Astrocyte of the cerebellum (primary cell): ENCODE measurements around the gene MPP4.
A peak's percentile ranks its signal among the peaks of the same experiment; 100 is the strongest.

Source experiments
- DNase-seq: peaks from one replicate; pipeline ENCODE4 v3.0.0-alpha.2; 2011; ENCODE audit warnings: low read depth
- H3K4me3 ChIP-seq: 2 replicates; pipeline ENCODE4 v1.5.1; 2011; ENCODE audit warnings: mild to moderate bottlenecking, low read depth, low read length, moderate library complexity
- in situ Hi-C: cut with HindIII; loops from 2 replicates; pipeline ENCODE4 v1.10.0; 2017; ENCODE audit warnings: low sequenced_read_pairs
- TF ChIP-seq, protein P1 (sequence below): IDR thresholded peaks from 2 replicates; pipeline ENCODE4 v1.5.1; 2012; ENCODE audit warnings: low read length, low read depth, moderate library complexity, mild to moderate bottlenecking; ENCODE audit errors: missing control alignments

Gene MPP4

DNA sequence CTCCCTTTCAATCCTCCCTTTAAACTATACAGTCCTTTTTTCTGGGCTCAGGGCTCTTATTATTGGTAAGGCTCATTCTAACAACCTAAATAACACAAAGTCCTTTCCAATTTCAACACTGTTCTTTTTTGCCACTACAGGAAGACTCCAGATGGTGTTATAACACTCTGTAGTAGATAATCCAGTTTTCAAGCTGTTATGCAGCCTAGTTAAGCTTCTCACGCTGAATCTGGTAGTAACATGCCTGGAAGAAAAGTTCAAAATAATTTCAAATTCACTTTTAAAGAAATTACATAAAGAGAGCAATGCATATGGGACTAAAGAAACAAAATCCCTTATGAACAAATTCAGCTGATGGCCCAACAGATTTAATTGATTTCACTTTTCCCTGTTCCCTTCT is 3.2 kb upstream of the MPP4 start:
- DNase-seq, result no peak
- no peak overlapping the region for H3K4me3 ChIP-seq
- TF ChIP-seq, protein P1, sequence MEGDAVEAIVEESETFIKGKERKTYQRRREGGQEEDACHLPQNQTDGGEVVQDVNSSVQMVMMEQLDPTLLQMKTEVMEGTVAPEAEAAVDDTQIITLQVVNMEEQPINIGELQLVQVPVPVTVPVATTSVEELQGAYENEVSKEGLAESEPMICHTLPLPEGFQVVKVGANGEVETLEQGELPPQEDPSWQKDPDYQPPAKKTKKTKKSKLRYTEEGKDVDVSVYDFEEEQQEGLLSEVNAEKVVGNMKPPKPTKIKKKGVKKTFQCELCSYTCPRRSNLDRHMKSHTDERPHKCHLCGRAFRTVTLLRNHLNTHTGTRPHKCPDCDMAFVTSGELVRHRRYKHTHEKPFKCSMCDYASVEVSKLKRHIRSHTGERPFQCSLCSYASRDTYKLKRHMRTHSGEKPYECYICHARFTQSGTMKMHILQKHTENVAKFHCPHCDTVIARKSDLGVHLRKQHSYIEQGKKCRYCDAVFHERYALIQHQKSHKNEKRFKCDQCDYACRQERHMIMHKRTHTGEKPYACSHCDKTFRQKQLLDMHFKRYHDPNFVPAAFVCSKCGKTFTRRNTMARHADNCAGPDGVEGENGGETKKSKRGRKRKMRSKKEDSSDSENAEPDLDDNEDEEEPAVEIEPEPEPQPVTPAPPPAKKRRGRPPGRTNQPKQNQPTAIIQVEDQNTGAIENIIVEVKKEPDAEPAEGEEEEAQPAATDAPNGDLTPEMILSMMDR, result no peak
- in situ Hi-C loops, result no loop called here

DNA sequence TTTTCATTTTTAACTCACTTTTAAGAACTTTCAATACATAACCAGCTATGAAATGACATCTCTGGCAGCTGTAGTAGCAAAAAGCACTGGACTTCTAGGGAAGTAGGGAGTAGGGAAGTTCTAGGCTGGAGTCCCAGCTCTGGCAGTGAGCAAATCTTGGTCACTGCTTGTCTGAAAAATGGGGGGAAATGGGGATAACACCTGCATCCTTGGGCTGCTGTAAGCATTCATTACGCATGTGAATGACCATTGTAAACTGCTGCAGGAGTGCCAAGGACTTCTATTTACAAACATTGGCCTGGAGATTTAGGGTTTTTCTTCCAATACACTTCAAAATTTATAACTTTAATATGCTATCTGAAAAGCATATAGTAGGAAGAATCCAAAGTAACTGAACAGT is 972 bp upstream of the MPP4 start:
- in situ Hi-C loops, result loop anchor here (5.0 kb wide), 1 partner anchor 52 kb away; no protein-coding TSS in a partner anchor
- H3K4me3 ChIP-seq, result no peak overlapping the region
- TF ChIP-seq, protein P1, result no peak
- no peak for DNase-seq

DNA sequence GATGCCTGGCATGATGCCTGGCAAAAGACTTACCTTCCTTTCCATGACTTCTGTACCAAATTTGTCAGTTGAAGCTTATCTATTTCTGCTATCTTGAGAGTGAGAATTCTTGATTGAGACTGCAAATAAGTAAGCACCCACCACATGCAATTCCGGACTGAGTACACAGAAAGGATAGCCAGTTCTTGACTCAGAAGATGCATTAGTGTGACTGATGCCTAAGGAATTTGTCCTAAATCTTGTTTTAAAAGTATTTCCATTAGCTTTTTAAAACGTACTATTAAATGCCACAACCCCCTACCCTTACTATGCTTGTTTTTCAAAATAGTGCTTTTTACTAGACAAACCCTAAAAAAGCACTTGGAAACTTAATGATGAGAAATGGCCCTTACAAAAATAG is 545 bp downstream of the MPP4 start:
- no peak overlapping the region for H3K4me3 ChIP-seq
- in situ Hi-C loops, result loop anchor here (5.0 kb wide), 1 partner anchor 51 kb away; no protein-coding TSS in a partner anchor

DNA sequence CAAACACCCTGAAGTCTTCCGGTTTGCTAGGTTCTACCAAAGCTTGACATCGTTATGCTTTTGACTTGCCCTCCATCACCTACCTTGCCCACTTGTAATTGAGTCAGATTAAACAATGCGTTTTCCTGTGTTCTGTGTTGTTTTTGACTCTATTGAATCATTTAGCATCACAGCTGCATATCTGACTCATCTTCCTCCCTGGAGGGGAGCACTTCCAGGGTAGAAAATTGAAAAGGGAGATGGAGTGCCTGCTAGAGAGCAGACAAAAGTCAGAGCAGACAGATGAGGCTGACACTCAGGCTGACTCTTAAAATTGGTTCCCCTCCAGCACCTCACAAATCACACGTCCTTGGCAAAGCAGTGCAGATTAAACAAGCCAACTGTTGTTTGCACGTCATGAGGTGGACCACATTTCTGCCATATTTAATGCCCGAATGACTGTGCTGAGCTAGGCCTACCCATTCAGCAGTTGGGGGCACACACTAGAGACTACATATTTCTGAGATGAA is 2.2 kb downstream of the MPP4 start:
- in situ Hi-C loops, result loop anchor here (5.0 kb wide), 1 partner anchor 49 kb away; no protein-coding TSS in a partner anchor

More for the DNA sequence above, 545 bp downstream of the MPP4 start:
- TF ChIP-seq, protein P1, result no peak
- DNase-seq, result peak; percentile 52

DNA sequence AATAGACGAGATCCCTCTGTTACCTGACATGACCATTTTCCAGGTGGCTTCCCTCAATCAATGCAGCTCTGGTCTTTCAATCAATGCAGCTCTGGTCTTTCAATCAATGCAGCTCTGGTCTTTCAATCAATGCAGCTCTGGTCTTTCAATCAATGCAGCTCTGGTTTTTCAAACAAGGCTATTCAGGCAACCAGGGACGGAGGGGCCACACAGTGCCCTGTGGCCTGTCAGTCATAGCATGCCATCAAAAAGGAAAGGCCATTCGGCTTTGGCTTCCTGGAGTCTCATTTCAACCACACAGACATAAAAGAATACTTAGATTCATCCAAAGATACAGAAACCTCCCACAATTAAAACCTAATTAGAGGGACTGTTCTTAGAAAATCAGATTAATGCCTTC is 13.3 kb downstream of the MPP4 start:
- TF ChIP-seq, protein P1, result no peak
- in situ Hi-C loops, result no loop called here

More for the DNA sequence above, 2.2 kb downstream of the MPP4 start:
- TF ChIP-seq, protein P1, result no peak
- peak; percentile 85 for DNase-seq
- H3K4me3 ChIP-seq, result no peak overlapping the region

DNA sequence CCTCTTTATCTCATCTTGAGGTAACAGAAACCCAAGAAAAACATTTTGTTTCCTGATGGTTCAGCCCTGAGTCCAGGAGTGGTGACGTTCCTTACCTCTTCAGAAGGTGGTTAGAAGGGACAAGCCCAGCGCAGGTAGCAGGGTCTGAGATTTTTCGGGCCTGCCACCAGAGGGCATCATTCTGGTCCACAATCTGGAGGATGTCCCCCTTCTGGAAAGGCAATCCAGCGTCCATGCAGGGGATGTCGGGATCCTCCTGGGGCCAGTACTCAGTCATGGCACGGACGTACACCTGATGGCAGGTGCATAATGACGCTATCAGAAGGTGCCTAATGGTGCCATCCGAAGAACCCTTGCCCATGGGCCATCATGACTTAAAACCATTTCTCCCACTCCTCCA is 17.7 kb downstream of the MPP4 start:
- no peak for DNase-seq
- in situ Hi-C loops, result no loop called here
- TF ChIP-seq, protein P1, result peak; percentile 47
- H3K4me3 ChIP-seq, result no peak overlapping the region

More for the DNA sequence above, 13.3 kb downstream of the MPP4 start:
- DNase-seq, result no peak
- H3K4me3 ChIP-seq, result no peak overlapping the region

DNA sequence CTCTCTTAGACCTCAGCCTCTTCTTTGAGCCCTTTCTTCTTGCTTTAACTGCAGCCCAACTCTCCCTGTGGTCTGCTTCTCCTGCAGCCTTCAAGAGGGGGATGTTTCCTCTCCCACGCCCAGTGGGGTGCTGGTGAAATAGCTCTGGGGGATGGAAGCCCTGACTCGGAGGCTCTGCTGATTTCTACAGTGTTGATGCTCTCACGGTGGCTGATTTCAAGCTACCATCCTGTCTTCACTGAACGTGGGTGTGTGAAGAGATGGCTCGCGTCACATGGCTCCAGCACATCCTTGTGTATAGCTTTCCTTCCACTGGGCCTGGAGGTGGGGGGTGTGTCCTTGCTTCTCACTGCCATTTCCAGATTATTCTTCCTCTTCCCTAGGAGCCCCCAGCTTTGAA is 20.0 kb downstream of the MPP4 start:
- in situ Hi-C loops, result no loop called here
- no peak for DNase-seq
- TF ChIP-seq, protein P1, result no peak
- no peak overlapping the region for H3K4me3 ChIP-seq
